Measurements from ENCODE around the gene SH2D1A. TPM values are rescaled to one million over a fixed set of nuclear protein-coding genes. Genes with fewer than 3 reads are reported as not detected.

The SH2D1A gene
- total RNA-seq, 1 donor from 2014 or later: not detected

DNA sequence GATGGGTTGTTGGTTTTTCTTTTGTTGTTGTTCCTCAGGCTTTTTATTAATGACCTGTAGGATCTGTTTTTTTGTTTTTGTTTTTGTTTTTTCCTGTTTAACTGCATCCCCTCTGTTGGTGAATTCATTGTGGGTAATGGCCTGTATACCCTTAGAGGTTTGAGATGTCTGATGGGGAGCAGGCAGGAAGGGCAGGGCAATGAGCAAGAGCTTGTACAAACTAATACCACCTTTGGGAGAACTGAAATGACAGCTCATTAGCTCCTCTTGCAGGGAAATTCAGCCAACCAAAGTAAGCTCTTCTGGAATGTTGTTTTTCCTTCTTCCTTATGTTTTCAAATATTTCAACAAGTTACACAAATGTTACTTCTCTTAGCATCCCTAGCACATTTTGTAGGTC is 23.4 kb downstream of the SH2D1A start:
- H3K9ac ChIP-seq (ENCODE audit: low read length): no peak overlapping the region
- H4K20me1 ChIP-seq (ENCODE audit: insufficient read depth, low read length): no peaks in the 10 kb centered on the region
- H3K27ac ChIP-seq (ENCODE audit: low read depth, low read length): no peak overlapping the region
- H3K36me3 ChIP-seq (ENCODE audit: insufficient read depth, low read length): no peaks in the 10 kb centered on the region
- DNase-seq (ENCODE audit: low read depth) (no peak), FAIRE-seq (peak; percentile 64)
- Mint-ChIP-seq H3K4me3 (ENCODE audit: unreplicated experiment) (no peak overlapping the region), H3K4me1 (ENCODE audit: low read depth, unreplicated experiment) (peaks cover 5% of the 10 kb centered on the region), H3K9me3 (ENCODE audit: unreplicated experiment) (no peaks in the 10 kb centered on the region), H3K27me3 (ENCODE audit: low read depth, unreplicated experiment) (no peaks in the 10 kb centered on the region), H3K36me3 (ENCODE audit: low read depth, unreplicated experiment) (no peaks in the 10 kb centered on the region), H3K27ac (ENCODE audit: unreplicated experiment) (no peak overlapping the region)
- H3K79me2 ChIP-seq (ENCODE audit: insufficient read depth, low read length): no peaks in the 10 kb centered on the region
- TF ChIP-seq, protein P1, sequence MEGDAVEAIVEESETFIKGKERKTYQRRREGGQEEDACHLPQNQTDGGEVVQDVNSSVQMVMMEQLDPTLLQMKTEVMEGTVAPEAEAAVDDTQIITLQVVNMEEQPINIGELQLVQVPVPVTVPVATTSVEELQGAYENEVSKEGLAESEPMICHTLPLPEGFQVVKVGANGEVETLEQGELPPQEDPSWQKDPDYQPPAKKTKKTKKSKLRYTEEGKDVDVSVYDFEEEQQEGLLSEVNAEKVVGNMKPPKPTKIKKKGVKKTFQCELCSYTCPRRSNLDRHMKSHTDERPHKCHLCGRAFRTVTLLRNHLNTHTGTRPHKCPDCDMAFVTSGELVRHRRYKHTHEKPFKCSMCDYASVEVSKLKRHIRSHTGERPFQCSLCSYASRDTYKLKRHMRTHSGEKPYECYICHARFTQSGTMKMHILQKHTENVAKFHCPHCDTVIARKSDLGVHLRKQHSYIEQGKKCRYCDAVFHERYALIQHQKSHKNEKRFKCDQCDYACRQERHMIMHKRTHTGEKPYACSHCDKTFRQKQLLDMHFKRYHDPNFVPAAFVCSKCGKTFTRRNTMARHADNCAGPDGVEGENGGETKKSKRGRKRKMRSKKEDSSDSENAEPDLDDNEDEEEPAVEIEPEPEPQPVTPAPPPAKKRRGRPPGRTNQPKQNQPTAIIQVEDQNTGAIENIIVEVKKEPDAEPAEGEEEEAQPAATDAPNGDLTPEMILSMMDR (IDR thresholded peaks at IDR 0.05; ENCODE audit: insufficient read depth, low read depth, low read length): no peak
- TF ChIP-seq EZH2 (IDR thresholded peaks at IDR 0.05; ENCODE audit: insufficient read depth, low read length): no peak
- no peaks in the 10 kb centered on the region for H3K4me1 ChIP-seq (ENCODE audit: insufficient read depth, low read length)
- H2AFZ ChIP-seq (ENCODE audit: low read depth, low read length): no peak overlapping the region
- H3K4me2 ChIP-seq (ENCODE audit: low read length): no peak overlapping the region
- no peaks in the 10 kb centered on the region for H3K9me3 ChIP-seq (ENCODE audit: insufficient read depth, low read depth, low read length)
- no peaks in the 10 kb centered on the region for H3K27me3 ChIP-seq (ENCODE audit: insufficient read depth, low read length)
- H3K4me3 ChIP-seq (ENCODE audit: insufficient read depth, low read depth, low read length): no peak overlapping the region

DNA sequence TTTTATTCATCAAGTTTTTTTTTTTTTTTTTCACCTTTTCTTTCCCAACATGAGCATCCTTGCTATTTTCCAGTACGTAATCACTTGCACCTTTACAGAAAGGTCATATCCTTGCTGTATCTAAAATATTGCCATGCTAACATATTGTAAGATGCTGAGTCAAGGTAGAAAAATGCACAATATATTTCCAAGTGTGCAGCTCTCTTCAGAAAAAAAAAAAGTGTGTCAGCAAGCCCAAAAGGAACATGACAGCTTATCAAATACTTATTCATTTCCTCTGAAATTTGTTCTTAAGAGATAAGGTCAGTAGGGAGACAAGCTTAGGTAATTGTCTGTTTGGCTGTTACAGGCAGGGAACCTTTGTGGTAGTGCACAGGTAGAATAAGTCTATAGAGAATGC is 27.0 kb downstream of the SH2D1A start:
- Histone ChIP-seq H3K4me1 (ENCODE audit: insufficient read depth, low read length) (no peaks in the 10 kb centered on the region), H3K4me2 (ENCODE audit: low read length) (no peak overlapping the region), H3K9me3 (ENCODE audit: insufficient read depth, low read depth, low read length) (no peaks in the 10 kb centered on the region), H3K79me2 (ENCODE audit: insufficient read depth, low read length) (no peaks in the 10 kb centered on the region), H2AFZ (ENCODE audit: low read depth, low read length) (no peak overlapping the region), H3K4me3 (ENCODE audit: insufficient read depth, low read depth, low read length) (no peak overlapping the region), H3K27ac (ENCODE audit: low read depth, low read length) (no peak overlapping the region), H3K36me3 (ENCODE audit: insufficient read depth, low read length) (no peaks in the 10 kb centered on the region), H3K9ac (ENCODE audit: low read length) (no peak overlapping the region), H3K27me3 (ENCODE audit: insufficient read depth, low read length) (no peaks in the 10 kb centered on the region), H4K20me1 (ENCODE audit: insufficient read depth, low read length) (no peaks in the 10 kb centered on the region)
- H3K4me3 Mint-ChIP-seq (ENCODE audit: unreplicated experiment): no peak overlapping the region
- FAIRE-seq (peak; percentile 23), DNase-seq (ENCODE audit: low read depth) (no peak)
- no peaks in the 10 kb centered on the region for H3K9me3 Mint-ChIP-seq (ENCODE audit: unreplicated experiment)
- H3K36me3 Mint-ChIP-seq (ENCODE audit: low read depth, unreplicated experiment): no peaks in the 10 kb centered on the region
- no peaks in the 10 kb centered on the region for H3K27me3 Mint-ChIP-seq (ENCODE audit: low read depth, unreplicated experiment)
- TF ChIP-seq, protein P1 (IDR thresholded peaks at IDR 0.05; ENCODE audit: insufficient read depth, low read depth, low read length): no peak
- TF ChIP-seq EZH2 (IDR thresholded peaks at IDR 0.05; ENCODE audit: insufficient read depth, low read length): no peak
- H3K27ac Mint-ChIP-seq (ENCODE audit: unreplicated experiment): no peak overlapping the region
- peaks cover 5% of the 10 kb centered on the region for H3K4me1 Mint-ChIP-seq (ENCODE audit: low read depth, unreplicated experiment)

DNA sequence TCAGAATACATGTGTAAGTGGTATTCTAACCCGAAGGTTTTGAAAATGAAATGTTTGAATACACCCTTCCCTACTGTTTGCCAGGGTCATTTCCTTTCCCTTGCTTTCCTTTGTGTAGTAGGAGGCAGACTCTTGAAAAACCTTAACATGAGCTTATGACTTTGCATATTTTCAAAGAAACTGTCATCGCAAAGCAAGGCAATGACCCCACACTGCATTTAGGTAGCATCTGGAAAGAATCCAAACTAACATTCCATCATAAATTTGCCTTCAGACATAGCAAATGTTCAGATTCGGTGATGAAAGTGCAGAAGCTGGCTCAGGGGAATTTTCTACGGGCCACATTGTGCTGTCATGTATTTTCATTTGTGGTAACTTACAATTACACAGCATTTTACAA is 32.3 kb downstream of the SH2D1A start:
- no peak overlapping the region for H3K4me3 Mint-ChIP-seq (ENCODE audit: unreplicated experiment)
- no peak overlapping the region for H3K4me3 ChIP-seq (ENCODE audit: insufficient read depth, low read depth, low read length)
- no peaks in the 10 kb centered on the region for H4K20me1 ChIP-seq (ENCODE audit: insufficient read depth, low read length)
- no peak overlapping the region for H3K27ac ChIP-seq (ENCODE audit: low read depth, low read length)
- H3K36me3 Mint-ChIP-seq (ENCODE audit: low read depth, unreplicated experiment): no peaks in the 10 kb centered on the region
- peaks cover 5% of the 10 kb centered on the region for H3K4me1 Mint-ChIP-seq (ENCODE audit: low read depth, unreplicated experiment)
- TF ChIP-seq, protein P1 (IDR thresholded peaks at IDR 0.05; ENCODE audit: insufficient read depth, low read depth, low read length): no peak
- no peak for TF ChIP-seq EZH2 (IDR thresholded peaks at IDR 0.05; ENCODE audit: insufficient read depth, low read length)
- DNase-seq (ENCODE audit: low read depth) (no peak), FAIRE-seq (peak; percentile 91)
- H3K36me3 ChIP-seq (ENCODE audit: insufficient read depth, low read length): no peaks in the 10 kb centered on the region
- H3K4me2 ChIP-seq (ENCODE audit: low read length): no peak overlapping the region
- H3K9me3 Mint-ChIP-seq (ENCODE audit: unreplicated experiment): no peaks in the 10 kb centered on the region
- H3K27me3 ChIP-seq (ENCODE audit: insufficient read depth, low read length): no peaks in the 10 kb centered on the region
- no peaks in the 10 kb centered on the region for H3K4me1 ChIP-seq (ENCODE audit: insufficient read depth, low read length)
- H3K9me3 ChIP-seq (ENCODE audit: insufficient read depth, low read depth, low read length): no peaks in the 10 kb centered on the region
- no peak overlapping the region for H3K9ac ChIP-seq (ENCODE audit: low read length)
- no peak overlapping the region for H2AFZ ChIP-seq (ENCODE audit: low read depth, low read length)
- H3K27me3 Mint-ChIP-seq (ENCODE audit: low read depth, unreplicated experiment): no peaks in the 10 kb centered on the region
- no peaks in the 10 kb centered on the region for H3K79me2 ChIP-seq (ENCODE audit: insufficient read depth, low read length)
- no peak overlapping the region for H3K27ac Mint-ChIP-seq (ENCODE audit: unreplicated experiment)

Measured in astrocyte (in vitro differentiated cells and primary cell).